IPS-18a (cell line): Measurements from ENCODE around the gene DPYSL3.
A peak's percentile ranks its signal among the peaks of the same experiment; 100 is the strongest.

Source experiments
- H3K27ac ChIP-seq: one replicate; pipeline ENCODE4 v1.5.1; 2013; ENCODE audit warnings: low read length
- H3K27me3 ChIP-seq: one replicate; pipeline ENCODE4 v1.6.1; 2013; ENCODE audit warnings: mild to moderate bottlenecking, low read length; ENCODE audit not compliant: control insufficient read depth, insufficient read depth
- H3K36me3 ChIP-seq: one replicate; pipeline ENCODE4 v1.6.1; 2013; ENCODE audit warnings: low read depth, low read length; ENCODE audit not compliant: control insufficient read depth
- H3K4me1 ChIP-seq: one replicate; pipeline ENCODE4 v1.6.1; 2013; ENCODE audit warnings: low read depth, low read length; ENCODE audit not compliant: control insufficient read depth
- H3K4me3 ChIP-seq: one replicate; pipeline ENCODE4 v1.5.1; 2013; ENCODE audit warnings: low read length
- H3K9ac ChIP-seq: one replicate; pipeline ENCODE4 v1.6.1; 2013; ENCODE audit warnings: mild to moderate bottlenecking, low read length, moderate library complexity
- H3K9me3 ChIP-seq: one replicate; pipeline ENCODE4 v1.6.1; 2013; ENCODE audit warnings: low read depth, low read length; ENCODE audit not compliant: control insufficient read depth

DPYSL3 gene

GRCh38 chr5:147466360-147466980 is 43.4 kb downstream of the DPYSL3 start:
- Histone ChIP-seq H3K27ac (no peak overlapping the region), H3K9me3 (no peaks in the 10 kb centered on the region), H3K36me3 (no peaks in the 10 kb centered on the region), H3K4me3 (no peak overlapping the region), H3K9ac (no peak overlapping the region), H3K4me1 (peaks cover 44% of the 10 kb centered on the region), H3K27me3 (no peaks in the 10 kb centered on the region)

- H3K4me1 ChIP-seq, result peaks cover 38% of the 10 kb centered on the region
- H3K27ac ChIP-seq, result no peak overlapping the region
Measured at GRCh38 chr5:147465747-147466146, 44.1 kb downstream of the DPYSL3 start.

GRCh38 chr5:147464211-147464610 is 45.7 kb downstream of the DPYSL3 start:
- Histone ChIP-seq H3K4me1 (peaks cover 35% of the 10 kb centered on the region), H3K27me3 (no peaks in the 10 kb centered on the region), H3K9me3 (no peaks in the 10 kb centered on the region), H3K36me3 (no peaks in the 10 kb centered on the region), H3K27ac (no peak overlapping the region), H3K4me3 (no peak overlapping the region), H3K9ac (no peak overlapping the region)

More at GRCh38 chr5:147465747-147466146, 44.1 kb downstream of the DPYSL3 start:
- no peaks in the 10 kb centered on the region for H3K9me3 ChIP-seq
- H3K4me3 ChIP-seq, result no peak overlapping the region
- H3K27me3 ChIP-seq, result no peaks in the 10 kb centered on the region
- no peak overlapping the region for H3K9ac ChIP-seq
- H3K36me3 ChIP-seq, result no peaks in the 10 kb centered on the region

GRCh38 chr5:147461915-147462314 is 48.0 kb downstream of the DPYSL3 start:
- Histone ChIP-seq H3K27ac (no peak overlapping the region), H3K9ac (no peak overlapping the region), H3K36me3 (no peaks in the 10 kb centered on the region), H3K9me3 (no peaks in the 10 kb centered on the region), H3K4me1 (peaks cover 14% of the 10 kb centered on the region), H3K27me3 (no peaks in the 10 kb centered on the region), H3K4me3 (no peak overlapping the region)

- H3K36me3 ChIP-seq, result no peaks in the 10 kb centered on the region
- no peaks in the 10 kb centered on the region for H3K27me3 ChIP-seq
- H3K4me3 ChIP-seq, result no peak overlapping the region
- H3K27ac ChIP-seq, result no peak overlapping the region
- no peaks in the 10 kb centered on the region for H3K9me3 ChIP-seq
- no peak overlapping the region for H3K9ac ChIP-seq
- H3K4me1 ChIP-seq, result peaks cover 14% of the 10 kb centered on the region
Measured at GRCh38 chr5:147460380-147460779, 49.5 kb downstream of the DPYSL3 start.

- Histone ChIP-seq H3K9ac (no peak overlapping the region), H3K4me1 (peaks cover 21% of the 10 kb centered on the region)
Measured at GRCh38 chr5:147458581-147458980, 51.3 kb downstream of the DPYSL3 start.

GRCh38 chr5:147455822-147456450 is 53.9 kb downstream of the DPYSL3 start:
- H3K9ac ChIP-seq, result no peak overlapping the region
- H3K4me1 ChIP-seq, result peaks cover 28% of the 10 kb centered on the region
- H3K27me3 ChIP-seq, result no peaks in the 10 kb centered on the region
- H3K27ac ChIP-seq, result no peak overlapping the region
- H3K36me3 ChIP-seq, result no peaks in the 10 kb centered on the region
- H3K4me3 ChIP-seq, result peak overlapping the region; percentile 92
- no peaks in the 10 kb centered on the region for H3K9me3 ChIP-seq

More at GRCh38 chr5:147458581-147458980, 51.3 kb downstream of the DPYSL3 start:
- Histone ChIP-seq H3K36me3 (no peaks in the 10 kb centered on the region), H3K9me3 (no peaks in the 10 kb centered on the region), H3K27ac (no peak overlapping the region), H3K4me3 (no peak overlapping the region), H3K27me3 (no peaks in the 10 kb centered on the region)

- Histone ChIP-seq H3K27ac (no peak overlapping the region), H3K9ac (no peak overlapping the region), H3K4me3 (peak overlapping the region; percentile 92), H3K36me3 (no peaks in the 10 kb centered on the region), H3K9me3 (no peaks in the 10 kb centered on the region), H3K4me1 (peaks cover 36% of the 10 kb centered on the region), H3K27me3 (no peaks in the 10 kb centered on the region)
Measured at GRCh38 chr5:147454996-147455677, 54.7 kb downstream of the DPYSL3 start.

GRCh38 chr5:147453875-147454814 is 55.7 kb downstream of the DPYSL3 start:
- H3K27ac ChIP-seq, result peak overlapping the region; percentile 66
- H3K36me3 ChIP-seq, result no peaks in the 10 kb centered on the region
- H3K4me1 ChIP-seq, result peaks cover 46% of the 10 kb centered on the region
- peak overlapping the region; percentile 92 for H3K4me3 ChIP-seq
- H3K9me3 ChIP-seq, result no peaks in the 10 kb centered on the region
- peak overlapping the region; percentile 80 for H3K9ac ChIP-seq
- H3K27me3 ChIP-seq, result no peaks in the 10 kb centered on the region

- peak overlapping the region; percentile 70 for H3K9ac ChIP-seq
- peak overlapping the region; percentile 92 for H3K4me3 ChIP-seq
- H3K4me1 ChIP-seq, result peaks cover 62% of the 10 kb centered on the region
- H3K27ac ChIP-seq, result no peak overlapping the region
- no peaks in the 10 kb centered on the region for H3K9me3 ChIP-seq
- no peaks in the 10 kb centered on the region for H3K27me3 ChIP-seq
- H3K36me3 ChIP-seq, result peaks cover 1% of the 10 kb centered on the region
Measured at GRCh38 chr5:147452165-147452811, 57.6 kb downstream of the DPYSL3 start.
